HG03439 (cell line): ENCODE data around the gene SLC9A2.

ENCODE experiments used
- ATAC-seq: cut with Tn5 transposase; IDR thresholded peaks from one replicate; pipeline ENCODE4 v1.9.1; 2021; ENCODE audit warnings: mild to moderate bottlenecking, moderate library complexity; ENCODE audit not compliant: unreplicated experiment

The SLC9A2 gene

GRCh38 chr2:102669401-102669800 is 50.0 kb downstream of the SLC9A2 start:
- no peak for ATAC-seq

- no peak for ATAC-seq
Observed at GRCh38 chr2:102672107-102672776, 52.9 kb downstream of the SLC9A2 start.

GRCh38 chr2:102674370-102674769 is 55.0 kb downstream of the SLC9A2 start:
- ATAC-seq, result no peak

- ATAC-seq, result no peak
Observed at GRCh38 chr2:102674836-102675235, 55.5 kb downstream of the SLC9A2 start.

- ATAC-seq, result no peak
Observed at GRCh38 chr2:102677244-102678215, 58.2 kb downstream of the SLC9A2 start.

GRCh38 chr2:102678442-102678841 is 59.1 kb downstream of the SLC9A2 start:
- ATAC-seq, result no peak

GRCh38 chr2:102686479-102687439 is 67.4 kb downstream of the SLC9A2 start:
- no peak for ATAC-seq

- ATAC-seq, result no peak
Observed at GRCh38 chr2:102690012-102690411, 70.7 kb downstream of the SLC9A2 start.

GRCh38 chr2:102696463-102696862 is 77.1 kb downstream of the SLC9A2 start:
- ATAC-seq, result no peak

GRCh38 chr2:102698369-102699111 is 79.2 kb downstream of the SLC9A2 start:
- no peak for ATAC-seq

GRCh38 chr2:102703305-102703704 is 84.0 kb downstream of the SLC9A2 start:
- ATAC-seq, result no peak

- no peak for ATAC-seq
Observed at GRCh38 chr2:102703748-102704147, 84.4 kb downstream of the SLC9A2 start.

- ATAC-seq, result no peak
Observed at GRCh38 chr2:102704531-102704930, 85.2 kb downstream of the SLC9A2 start.

GRCh38 chr2:102707796-102708695 is 88.7 kb downstream of the SLC9A2 start:
- no peak for ATAC-seq

- ATAC-seq, result no peak
Observed at GRCh38 chr2:102708847-102709559, 89.7 kb downstream of the SLC9A2 start.

- ATAC-seq, result no peak
Observed at GRCh38 chr2:102717308-102718018, 98.1 kb downstream of the SLC9A2 start.

- no peak for ATAC-seq
Observed at GRCh38 chr2:102718387-102719316, 99.3 kb downstream of the SLC9A2 start.
